Fibroblast of villous mesenchyme (primary cell): ENCODE measurements around the gene SH2D3A. TPM values are rescaled to one million over a fixed set of nuclear protein-coding genes. Genes with fewer than 3 reads are reported as not detected.

Source experiments
- DNase-seq: peaks from one replicate; pipeline ENCODE4 v3.0.0-alpha.2; 2010; ENCODE audit warnings: low read depth
- H3K4me3 ChIP-seq: 2 replicates; pipeline ENCODE4 v1.5.1; 2011; ENCODE audit warnings: low read depth, mild to moderate bottlenecking, low read length
- CTCF ChIP-seq: IDR thresholded peaks from 2 replicates; pipeline ENCODE4 v1.5.1; 2012; ENCODE audit warnings: low read depth, mild to moderate bottlenecking, low read length; ENCODE audit not compliant: insufficient read depth
- total RNA-seq: library from RNA; depleted of rRNA; stranded (reverse); fragments of >200 nt; gene quantifications from 2 replicates; pipeline ENCODE4 v1.2.3, GENCODE V29; 2012

The SH2D3A gene
- total RNA-seq, 1 donor: under 0.01 TPM

GRCh38 chr19:6797646-6798045 is 30.4 kb upstream of the SH2D3A start:
- no peak for DNase-seq
- TF ChIP-seq CTCF: no peak
- H3K4me3 ChIP-seq: no peak overlapping the region

GRCh38 chr19:6796278-6796677 is 29.0 kb upstream of the SH2D3A start:
- TF ChIP-seq CTCF: no peak
- no peak overlapping the region for H3K4me3 ChIP-seq
- no peak for DNase-seq

GRCh38 chr19:6794686-6795431 is 27.6 kb upstream of the SH2D3A start:
- no peak for DNase-seq
- TF ChIP-seq CTCF: no peak
- H3K4me3 ChIP-seq: no peak overlapping the region

GRCh38 chr19:6793973-6794372 is 26.7 kb upstream of the SH2D3A start:
- H3K4me3 ChIP-seq: no peak overlapping the region
- TF ChIP-seq CTCF: no peak
- DNase-seq: no peak

- TF ChIP-seq CTCF: no peak
Observed at GRCh38 chr19:6793411-6793810, 26.2 kb upstream of the SH2D3A start.

GRCh38 chr19:6791237-6791636 is 24.0 kb upstream of the SH2D3A start:
- TF ChIP-seq CTCF: no peak
- DNase-seq: no peak
- no peak overlapping the region for H3K4me3 ChIP-seq

More at GRCh38 chr19:6793411-6793810, 26.2 kb upstream of the SH2D3A start:
- no peak overlapping the region for H3K4me3 ChIP-seq
- DNase-seq: no peak
